Measurements from ENCODE around the gene MCF2L2.

MCF2L2 gene

DNA sequence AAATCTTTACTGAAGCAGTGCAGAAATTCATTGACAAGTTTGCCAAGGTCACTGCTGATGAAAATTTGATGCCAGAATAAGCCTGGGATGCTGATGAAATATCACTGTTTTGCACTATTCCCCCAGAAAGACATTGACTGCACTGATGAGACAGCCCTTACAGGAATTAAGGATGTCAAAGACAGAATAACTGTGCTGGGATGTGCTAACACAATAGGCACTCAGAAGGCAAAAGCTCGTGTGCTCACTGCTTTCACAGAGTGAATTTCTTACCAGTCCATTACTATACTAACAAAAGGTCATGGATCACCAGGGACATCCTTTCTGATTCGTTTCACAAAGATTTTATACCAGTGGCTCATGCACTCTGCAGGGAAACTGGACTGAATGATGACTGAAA is 69.4 kb downstream of the MCF2L2 start:
- no peak for DNase-seq

DNA sequence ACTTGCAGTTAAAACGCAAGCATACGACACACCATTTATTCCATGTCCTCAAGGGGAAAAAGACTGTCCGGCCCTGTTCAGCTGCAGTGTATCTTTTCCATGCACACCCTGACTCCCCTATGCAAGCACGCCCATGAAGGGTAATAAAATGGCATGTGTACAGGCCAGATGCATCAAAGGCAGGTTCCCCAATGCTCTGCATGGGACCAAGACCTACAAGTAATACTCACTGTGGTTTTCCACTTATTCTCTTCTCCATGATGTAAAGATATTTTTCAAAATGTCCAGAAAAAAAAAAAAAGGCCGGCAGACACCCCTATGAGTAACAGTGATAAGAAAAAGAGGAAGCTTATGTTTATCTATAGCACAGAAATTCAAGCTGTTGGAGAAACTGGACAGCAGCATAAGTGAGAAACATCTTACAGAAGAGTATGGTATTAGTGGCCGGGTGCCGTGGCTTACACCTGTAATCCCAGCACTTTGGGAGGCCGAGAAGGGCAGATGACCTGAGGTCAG is 70.8 kb downstream of the MCF2L2 start:
- no peak for DNase-seq

DNA sequence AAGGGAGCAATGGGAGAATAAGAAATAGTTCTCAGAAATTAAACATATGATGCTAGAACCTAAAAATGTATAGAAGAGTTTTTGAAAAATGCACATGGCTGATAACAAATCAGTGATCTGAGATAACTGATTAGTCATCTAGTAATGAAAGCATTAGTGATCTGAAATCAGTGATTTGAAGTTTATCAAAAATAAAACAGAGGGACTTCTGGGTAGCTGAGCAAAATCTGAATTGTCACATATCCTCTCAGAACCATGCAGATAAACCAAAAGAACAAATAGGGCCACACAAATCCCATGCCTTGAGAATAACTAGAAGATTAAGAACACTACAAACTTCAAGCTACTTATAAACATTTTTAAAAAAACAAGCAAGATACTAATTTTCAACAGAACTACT is 71.5 kb downstream of the MCF2L2 start:
- DNase-seq = no peak

DNA sequence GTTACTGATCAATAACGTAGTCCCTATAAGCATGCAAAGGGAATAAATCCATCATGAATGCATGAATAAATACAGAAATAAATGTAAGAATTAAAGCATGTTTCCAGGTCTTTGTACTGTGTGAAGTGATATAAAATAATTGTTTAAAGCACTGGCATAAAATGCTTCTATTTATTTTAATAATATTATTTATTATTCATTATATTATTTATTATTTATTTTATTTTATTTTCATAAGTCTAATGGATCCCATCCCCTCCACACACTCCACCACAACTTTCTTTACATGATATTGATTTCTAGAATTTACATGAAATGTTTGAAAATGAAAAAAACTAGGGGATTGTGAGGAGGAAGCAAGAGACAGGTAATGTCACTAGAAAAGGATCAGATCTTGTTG is 73.5 kb downstream of the MCF2L2 start:
- DNase-seq = no peak

DNA sequence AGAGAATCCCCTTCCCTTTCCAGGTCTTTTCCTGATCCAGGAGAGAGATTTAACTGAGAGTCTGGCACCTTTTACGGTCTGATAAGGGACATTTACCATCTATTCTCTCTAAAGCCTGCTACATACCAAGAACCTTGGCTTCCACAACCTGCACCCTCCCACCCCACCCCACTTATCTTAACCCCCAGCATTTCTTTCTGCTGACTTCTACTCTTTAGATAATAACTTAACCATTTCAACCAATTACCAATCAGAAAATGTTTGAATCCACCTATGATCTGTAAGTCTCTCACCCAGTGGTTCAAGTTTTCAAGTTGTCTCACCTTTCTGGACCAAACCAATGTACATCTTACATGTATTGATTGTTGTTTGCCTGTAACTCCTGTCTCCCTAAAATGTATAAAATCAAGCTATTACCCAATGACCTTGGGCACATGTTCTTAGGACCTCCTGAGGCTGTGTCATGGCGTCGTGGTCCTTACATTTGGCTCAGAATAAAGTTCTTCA is 74.0 kb downstream of the MCF2L2 start:
- no peak for DNase-seq

DNA sequence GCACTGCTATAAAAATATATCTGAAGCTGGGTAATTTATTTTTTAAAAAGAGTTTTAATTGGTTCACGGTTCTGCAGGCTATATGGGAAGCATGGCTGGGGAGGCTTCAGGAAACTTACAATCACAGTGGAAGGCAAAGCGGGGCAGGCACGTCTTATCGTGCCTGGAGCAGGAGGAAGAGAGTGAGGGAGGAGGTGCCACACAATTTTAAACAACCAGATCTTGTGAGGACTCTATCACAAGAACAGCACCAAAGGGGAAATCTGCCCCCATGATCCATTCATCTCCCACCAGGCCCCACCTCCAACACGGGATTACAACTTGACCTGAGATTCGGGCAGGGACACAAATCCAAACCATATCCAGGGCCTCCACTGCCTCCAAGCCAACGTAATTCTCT is 75.0 kb downstream of the MCF2L2 start:
- DNase-seq = no peak

DNA sequence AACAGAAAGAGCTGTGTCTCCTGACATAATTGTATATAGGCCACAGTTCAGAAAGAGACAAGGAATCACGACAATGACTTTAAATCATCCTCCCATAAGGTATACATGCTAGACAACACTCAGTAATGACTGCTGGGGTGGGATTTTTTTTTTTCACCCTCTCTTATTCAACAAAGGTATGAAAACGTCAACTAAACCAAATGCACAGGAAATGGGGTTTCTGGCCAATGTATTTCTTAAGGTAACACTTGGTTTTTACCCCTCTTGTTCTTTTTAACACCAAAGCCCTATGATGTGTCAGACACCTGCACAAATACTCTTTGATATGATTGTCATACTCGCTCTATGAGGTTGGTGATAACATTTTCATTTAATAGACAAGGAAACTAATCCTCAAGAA is 78.3 kb downstream of the MCF2L2 start:
- DNase-seq = no peak

DNA sequence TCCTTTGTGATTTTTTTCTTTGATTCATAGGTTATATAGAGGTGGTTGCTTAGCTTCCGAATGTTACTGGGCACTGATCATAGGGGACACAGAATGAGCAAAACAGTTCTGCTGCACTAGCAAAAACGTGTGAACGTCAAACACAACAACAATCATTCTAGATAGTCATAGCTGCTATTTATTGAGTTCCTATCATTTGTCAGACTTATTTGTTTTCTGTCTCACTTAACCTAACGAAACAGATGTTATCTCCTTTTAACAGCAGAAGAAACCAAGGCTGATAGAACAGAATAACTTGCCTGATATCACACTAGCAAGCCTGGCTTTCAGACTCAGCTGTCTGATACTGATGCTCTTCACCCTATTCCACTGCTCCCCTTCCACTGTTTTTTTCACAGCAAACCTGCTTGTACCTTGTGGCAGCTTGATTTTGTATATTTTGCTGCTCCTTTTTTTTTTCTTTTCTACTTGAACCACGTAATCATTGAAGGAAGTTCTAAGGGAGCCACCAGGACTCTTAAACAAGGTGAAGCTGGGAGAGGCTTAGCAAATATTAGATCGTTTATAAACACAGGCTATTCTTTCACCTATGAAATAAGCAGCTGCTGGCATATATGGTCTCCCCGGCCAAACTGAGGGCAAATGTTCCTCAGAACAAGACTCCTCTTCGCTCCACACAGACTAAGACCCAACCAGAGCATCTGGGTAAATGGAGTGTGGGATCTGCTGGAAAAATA is 78.8 kb downstream of the MCF2L2 start:
- DNase-seq = no peak

DNA sequence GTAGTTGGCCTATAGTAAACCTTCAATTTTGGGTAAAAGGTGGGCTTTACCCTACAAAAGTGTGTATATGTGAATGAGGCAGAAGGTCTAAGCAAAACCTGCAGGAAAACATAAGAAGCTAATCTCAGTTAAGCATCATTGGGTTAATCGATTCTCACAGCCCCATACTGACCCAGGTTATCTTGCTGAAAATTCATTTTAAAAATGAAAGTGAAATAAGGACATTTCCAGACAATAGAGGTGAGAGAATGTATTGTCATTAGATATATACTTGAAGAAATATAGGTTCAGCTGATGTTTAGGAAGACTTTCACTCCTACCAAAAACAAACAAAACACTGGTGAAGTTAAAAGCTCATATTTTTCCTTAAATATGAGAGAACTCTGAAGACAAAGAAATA is 85.6 kb downstream of the MCF2L2 start:
- DNase-seq = no peak

DNA sequence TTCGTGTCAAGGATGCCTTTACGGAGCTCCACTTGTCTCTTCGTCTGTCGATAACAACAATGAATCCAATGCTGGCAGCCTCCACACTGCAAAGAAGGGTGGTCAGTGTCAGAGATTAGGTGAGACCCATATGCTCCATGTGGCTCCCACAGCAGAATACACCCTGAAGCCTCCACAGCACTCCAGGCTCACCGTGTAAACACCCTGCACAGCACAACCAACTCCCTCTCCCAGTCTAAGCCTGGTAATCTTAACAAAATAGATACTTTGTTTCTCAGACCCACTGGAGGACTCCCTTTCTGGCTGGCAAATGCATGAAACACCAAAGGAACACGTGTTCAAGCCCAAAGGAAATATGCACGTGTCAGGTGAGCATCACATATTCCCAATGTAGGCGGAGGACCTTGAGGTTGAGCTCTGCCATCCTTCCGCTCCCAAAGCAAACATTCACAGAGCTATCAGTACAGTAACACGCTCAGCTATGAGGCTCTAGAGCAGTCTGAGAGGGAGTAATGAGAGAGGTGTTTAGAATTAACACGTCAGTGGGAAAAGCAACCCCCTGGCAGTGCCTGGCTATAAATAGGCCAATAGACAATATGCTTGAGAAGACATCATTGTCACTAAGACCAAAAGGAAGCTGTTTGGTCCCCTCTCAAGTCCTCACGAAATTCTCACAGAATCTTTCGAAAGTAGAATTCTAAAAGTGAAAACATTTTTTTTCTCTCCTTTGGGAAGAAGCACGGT is 86.7 kb downstream of the MCF2L2 start:
- DNase-seq = no peak

DNA sequence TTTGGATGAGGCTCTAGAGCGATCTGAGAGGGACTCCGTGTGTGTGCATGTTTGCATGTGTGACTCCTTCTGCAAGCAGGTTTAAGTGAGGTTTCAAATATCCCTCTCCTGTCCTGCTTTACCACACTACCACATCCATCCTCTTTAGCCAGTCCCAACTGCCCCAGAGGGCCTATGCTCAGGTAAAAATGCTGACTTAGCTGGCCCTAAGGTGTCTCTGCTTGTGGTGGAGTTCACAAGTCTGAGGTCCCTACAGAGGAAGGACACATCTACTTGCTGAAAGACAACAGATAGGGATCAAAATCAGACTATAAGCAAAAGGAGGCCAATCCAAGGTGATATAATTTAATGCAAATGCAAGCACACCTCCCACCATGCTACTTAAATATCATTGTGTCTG is 88.2 kb downstream of the MCF2L2 start:
- DNase-seq = no peak

DNA sequence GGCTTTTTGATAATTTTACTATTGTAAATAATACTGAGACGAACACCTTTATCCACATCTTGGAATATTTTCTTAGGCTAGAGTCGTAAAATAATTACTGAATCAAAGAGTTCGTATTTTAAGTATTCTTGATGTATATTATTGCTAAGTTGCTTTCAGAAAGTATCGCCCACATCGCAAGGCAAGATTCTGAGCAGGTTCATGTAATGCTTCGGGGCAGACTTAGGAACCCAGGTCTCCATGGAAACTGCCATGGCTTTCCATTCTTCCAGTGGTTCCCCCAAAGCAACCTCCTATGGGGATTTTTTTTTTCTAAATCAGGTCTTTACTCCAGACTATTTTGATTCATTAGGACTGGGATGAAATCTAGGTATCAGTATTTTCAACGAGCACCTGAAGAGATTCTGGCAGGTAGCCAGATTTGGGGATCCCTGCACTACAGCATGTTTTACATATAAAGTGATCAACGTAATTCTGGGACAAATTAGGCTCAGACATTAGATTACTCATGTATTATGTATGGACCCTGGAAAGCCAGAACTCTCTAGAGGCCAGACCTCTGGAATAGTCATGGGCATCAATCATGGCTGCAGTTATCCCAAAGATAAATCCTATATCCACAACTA is 88.8 kb downstream of the MCF2L2 start:
- no peak for DNase-seq

DNA sequence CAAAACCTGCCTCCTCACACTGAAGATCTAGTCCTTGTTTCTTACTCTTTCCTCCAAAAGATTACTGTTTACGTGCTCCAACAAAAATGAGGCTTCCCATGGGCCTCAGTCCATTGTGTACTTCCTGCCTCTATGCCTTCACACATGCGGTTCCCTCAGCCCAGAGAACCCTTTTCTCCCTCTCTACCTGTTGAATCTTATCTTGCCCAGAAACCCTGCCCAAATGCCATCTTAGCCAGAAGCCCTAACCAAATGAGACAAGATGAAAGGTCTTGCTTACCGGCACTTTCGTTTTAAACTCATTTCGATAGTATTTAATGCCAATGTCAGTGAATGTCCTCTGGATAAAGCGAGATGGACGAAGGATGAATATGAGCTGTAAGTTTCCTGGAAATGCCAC is 89.9 kb downstream of the MCF2L2 start:
- no peak for DNase-seq

DNA sequence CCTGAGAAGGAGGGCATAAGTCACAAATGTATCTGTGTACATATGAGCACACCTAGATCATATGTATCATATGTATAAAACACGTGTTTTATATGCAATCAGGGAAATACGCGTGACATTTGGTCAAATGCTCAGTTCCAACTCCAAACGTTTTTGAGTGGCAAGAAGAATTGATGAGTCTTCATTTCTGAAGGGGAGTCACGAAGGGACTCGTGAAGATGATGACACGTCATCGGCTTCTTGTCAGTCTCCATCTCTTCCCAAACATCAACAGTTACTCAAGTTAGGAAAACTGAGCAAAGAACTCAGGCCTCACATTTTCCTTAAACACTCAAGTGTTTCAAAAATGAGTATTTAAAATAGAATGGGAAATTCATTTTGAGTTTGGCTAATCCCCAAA is 95.9 kb downstream of the MCF2L2 start:
- DNase-seq = no peak

DNA sequence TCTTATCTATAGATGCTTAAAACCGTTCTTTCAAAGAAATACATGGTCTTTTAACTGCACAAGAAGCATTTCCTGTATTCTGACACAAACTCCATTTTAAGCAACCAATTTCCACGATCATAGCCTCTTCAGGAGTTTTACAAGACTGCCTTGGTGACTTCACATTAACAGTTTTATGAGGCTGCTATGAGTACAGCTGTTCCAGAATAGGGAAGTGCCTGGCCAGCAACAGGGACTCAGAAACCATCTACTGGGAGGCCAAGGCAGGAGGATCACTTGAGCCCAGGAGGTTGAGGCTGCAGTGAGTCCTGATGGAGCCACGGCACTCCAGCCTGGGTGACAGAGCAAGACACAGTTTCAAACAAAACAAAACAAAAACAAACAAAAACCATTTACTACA is 96.9 kb downstream of the MCF2L2 start:
- no peak for DNase-seq

DNA sequence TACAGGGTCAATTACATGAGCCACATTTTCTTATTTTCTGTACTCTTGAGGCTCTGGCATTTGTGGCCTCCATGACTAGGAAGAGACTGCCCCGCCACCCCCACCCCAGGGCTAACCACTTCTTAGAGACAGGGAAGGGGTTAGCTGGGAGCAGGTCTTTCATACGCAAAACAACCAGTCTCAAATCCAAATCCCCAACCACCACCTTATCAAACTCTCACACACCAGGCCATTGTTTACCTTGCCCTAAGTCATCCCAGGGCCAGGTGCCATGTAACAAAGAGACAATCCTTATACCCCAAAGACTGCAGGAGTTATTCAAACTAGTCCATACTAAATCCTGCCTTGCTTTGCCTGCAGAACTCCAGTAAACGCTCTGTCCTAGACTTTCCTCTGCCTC is 97.5 kb downstream of the MCF2L2 start:
- DNase-seq = no peak

DNA sequence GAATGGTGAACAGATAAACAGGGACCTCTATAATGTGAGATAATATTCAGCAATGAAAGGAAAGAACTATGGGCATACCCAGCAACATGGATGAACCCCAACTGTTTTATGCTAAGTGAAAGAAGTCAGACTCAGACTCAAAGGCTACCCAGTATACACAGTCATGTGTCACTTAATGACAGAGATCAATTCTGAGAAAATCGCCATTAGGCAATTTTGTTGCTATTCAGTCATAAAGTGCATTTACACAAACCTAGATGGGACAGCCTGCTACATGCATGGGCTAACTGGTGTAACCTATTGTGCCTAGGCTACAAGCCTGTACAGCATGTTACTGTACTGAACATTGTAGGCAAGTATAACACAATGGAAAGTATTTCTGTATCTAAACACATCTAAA is 98.9 kb downstream of the MCF2L2 start:
- no peak for DNase-seq

DNA sequence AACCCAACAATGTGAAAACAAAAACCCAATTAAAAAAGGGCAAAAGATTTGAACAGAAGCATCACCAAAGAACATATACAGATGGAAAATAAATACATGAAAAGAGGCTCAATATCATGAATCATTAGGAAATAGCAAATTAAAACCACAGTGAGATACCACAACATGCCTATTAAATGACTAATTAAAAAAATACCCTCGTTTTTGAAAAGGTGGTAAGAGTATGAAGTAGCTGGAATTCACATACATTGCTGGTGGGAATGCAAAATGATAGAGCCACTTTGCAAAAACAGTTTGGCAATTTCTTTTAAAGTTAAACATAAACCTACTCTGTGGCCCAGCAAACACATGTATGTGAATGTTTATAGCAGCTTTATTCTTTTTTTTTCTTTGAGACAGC is 99.6 kb downstream of the MCF2L2 start:
- no peak for DNase-seq

DNA sequence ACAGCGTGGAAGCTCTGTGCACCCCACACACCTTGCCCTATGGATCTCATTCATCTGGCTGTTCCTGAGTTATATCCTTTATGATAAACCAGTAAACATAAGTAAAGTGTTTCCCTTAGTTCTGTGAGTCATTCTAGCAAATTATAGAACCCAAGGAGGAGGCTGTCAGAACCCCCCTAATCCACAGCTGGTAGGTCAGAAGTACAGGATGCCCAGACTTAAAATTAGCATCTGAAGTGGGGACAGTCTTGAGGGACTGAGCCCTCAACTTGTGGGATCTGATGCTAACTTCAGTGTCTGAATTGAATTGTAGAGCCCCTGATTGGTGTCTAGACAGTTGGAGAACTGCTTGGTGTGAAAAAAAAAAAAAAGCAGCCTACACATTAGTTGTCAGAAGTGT is 100.3 kb downstream of the MCF2L2 start:
- no peak for DNase-seq

DNA sequence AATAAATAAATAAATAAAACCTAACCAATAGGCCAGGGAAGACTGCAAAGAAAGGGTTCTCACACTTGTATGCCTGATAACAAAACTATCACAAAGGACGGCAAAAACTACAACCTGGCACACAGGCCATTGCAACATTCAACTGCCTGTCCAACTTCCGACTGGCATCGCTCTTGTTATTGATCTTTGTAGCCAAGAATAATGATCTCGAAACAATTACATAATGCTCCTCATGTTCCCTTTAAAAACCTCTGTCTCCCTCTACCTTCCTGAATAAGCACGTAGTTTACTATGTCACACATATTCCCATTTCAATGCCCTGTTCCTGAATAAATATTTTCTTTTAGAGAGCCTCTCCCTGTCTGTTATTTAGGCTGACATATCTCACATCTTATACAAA is 101.1 kb downstream of the MCF2L2 start:
- DNase-seq = no peak

DNA sequence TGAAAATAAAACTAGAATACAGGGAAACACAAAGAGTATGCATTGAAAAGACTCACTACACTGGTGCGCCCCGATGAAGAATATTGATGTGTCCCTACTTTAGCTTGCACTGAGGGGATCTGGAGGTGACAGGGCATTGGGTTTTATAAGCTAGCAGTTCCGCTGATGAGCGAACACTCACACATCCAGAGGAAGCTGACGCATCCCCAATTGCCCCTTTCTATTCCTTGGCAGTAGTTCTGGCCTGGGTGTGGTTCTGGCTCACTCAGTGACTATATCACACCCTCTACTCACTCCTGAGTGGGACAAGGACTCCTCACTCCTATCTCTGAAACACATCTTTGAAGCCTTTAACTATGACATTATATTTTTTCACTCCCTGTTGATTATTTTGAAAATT is 104.3 kb downstream of the MCF2L2 start:
- DNase-seq = no peak

DNA sequence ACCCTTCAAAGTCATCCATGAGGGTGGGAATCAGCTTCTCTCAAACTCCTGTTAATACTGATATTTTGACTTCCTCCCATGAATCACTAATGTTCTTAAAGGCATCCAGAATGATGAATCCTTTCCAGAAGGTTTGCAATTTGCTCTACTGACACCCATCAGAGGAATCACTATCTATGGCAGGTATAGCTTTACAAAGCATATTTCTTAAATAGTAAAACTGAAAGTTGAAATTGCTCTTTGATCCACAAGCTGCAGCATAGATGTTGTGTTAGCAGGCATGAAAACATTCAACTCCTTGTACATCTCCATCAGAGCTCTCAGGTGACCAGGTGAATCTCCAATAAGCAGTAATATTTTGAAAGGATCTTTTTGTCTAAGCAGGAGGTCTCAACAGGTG is 109.0 kb downstream of the MCF2L2 start:
- no peak for DNase-seq

DNA sequence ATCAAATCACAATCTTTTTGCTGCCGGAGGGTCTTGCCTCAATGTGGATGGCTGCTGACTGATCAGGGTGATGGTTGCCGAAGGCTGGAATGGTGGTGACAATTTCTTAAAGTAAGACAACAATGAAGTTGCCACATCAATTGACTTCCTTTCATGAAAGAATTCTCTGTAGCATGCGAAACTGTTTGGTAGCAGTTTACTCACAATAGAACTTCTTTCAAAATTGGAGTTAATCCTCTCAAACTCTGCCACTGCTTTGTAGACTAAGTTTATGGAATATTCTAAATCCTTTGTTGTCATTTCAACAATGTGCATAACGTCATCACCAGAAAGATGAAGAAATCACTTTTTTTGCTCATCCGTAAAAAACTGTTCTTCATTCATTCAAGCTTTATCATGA is 109.5 kb downstream of the MCF2L2 start:
- no peak for DNase-seq
